Measurements from ENCODE around the gene RALGAPA1.
"Not testable (repeated sequence)": the region's sequence is repeated elsewhere in the genome, so short reads cannot be mapped to it uniquely, and the experiment has no call there.

RALGAPA1 gene

GRCh38 chr14:35808638-35809563, at the start of gene RALGAPA1:
Gene RALGAPA1 (minus strand): TSS chr14:35809295. CDS start chr14:35808835, 460 bp downstream.
- DNase-seq (ENCODE audit: low spot score): peak; percentile 83

GRCh38 chr14:35858521-35859209, 49.6 kb upstream of the RALGAPA1 start:
- DNase-seq (ENCODE audit: low spot score): no peak

- DNase-seq (ENCODE audit: low spot score): no peak
Measured at GRCh38 chr14:35855876-35856481, 46.9 kb upstream of the RALGAPA1 start.

- no peak for DNase-seq (ENCODE audit: low spot score)
Measured at GRCh38 chr14:35854696-35855270, 45.7 kb upstream of the RALGAPA1 start.

GRCh38 chr14:35853225-35853624, 44.1 kb upstream of the RALGAPA1 start:
- no peak for DNase-seq (ENCODE audit: low spot score)

GRCh38 chr14:35851823-35852222, 42.7 kb upstream of the RALGAPA1 start:
- no peak for DNase-seq (ENCODE audit: low spot score)

- DNase-seq (ENCODE audit: low spot score): no peak
Measured at GRCh38 chr14:35849122-35849521, 40.0 kb upstream of the RALGAPA1 start.

GRCh38 chr14:35847636-35848035, 38.5 kb upstream of the RALGAPA1 start:
- DNase-seq (ENCODE audit: low spot score): no peak

- no peak for DNase-seq (ENCODE audit: low spot score)
Measured at GRCh38 chr14:35844494-35844893, 35.4 kb upstream of the RALGAPA1 start.

- not testable (repeated sequence) for DNase-seq (ENCODE audit: low spot score)
Measured at GRCh38 chr14:35842245-35842644, 33.1 kb upstream of the RALGAPA1 start.

- DNase-seq (ENCODE audit: low spot score): not testable (repeated sequence)
Measured at GRCh38 chr14:35841704-35842103, 32.6 kb upstream of the RALGAPA1 start.

- no peak for DNase-seq (ENCODE audit: low spot score)
Measured at GRCh38 chr14:35835208-35835982, 26.3 kb upstream of the RALGAPA1 start.

GRCh38 chr14:35829449-35829848, 20.4 kb upstream of the RALGAPA1 start:
- no peak for DNase-seq (ENCODE audit: low spot score)

- no peak for DNase-seq (ENCODE audit: low spot score)
Measured at GRCh38 chr14:35827678-35828472, 18.8 kb upstream of the RALGAPA1 start.

- DNase-seq (ENCODE audit: low spot score): no peak
Measured at GRCh38 chr14:35826952-35827416, 17.9 kb upstream of the RALGAPA1 start.

- DNase-seq (ENCODE audit: low spot score): peak; percentile 92
Measured at GRCh38 chr14:35826218-35826951, 17.3 kb upstream of the RALGAPA1 start, which contains the start of gene BRMS1L. Gene BRMS1L (plus strand): TSS chr14:35826338. CDS start chr14:35826517, 179 bp downstream.

GRCh38 chr14:35825968-35826217, 16.8 kb upstream of the RALGAPA1 start:
- DNase-seq (ENCODE audit: low spot score): no peak

GRCh38 chr14:35824446-35825165, 15.5 kb upstream of the RALGAPA1 start:
- not testable (repeated sequence) for DNase-seq (ENCODE audit: low spot score)

GRCh38 chr14:35822501-35822900, 13.4 kb upstream of the RALGAPA1 start:
- DNase-seq (ENCODE audit: low spot score): no peak

All from hematopoietic multipotent progenitor cell treated with erythropoietin and hydrocortisone succinate and interleukin-3 and kit ligand, for 15 days (in vitro differentiated cells).